HepG2 (cell line): ENCODE measurements around the gene OST4. TPM values are rescaled to one million over a fixed set of nuclear protein-coding genes. Genes with fewer than 3 reads are reported as not detected.

Source experiments
- ATAC-seq: fragments of 200-7000 bp; cut with Tn5 transposase; 3 replicates; pipeline ENCODE4 v1.9.1; 2020; ENCODE audit warnings: mild to moderate bottlenecking, moderate library complexity
- BruUV-seq: library from RNA; stranded (reverse); fragments of 400-500 nt; replicated peaks from 2 replicates; lab custom pipeline; 2021; lab: Mats Ljungman, UMichigan
- CTCF ChIA-PET: fragments of 300-600 bp; formaldehyde crosslinking; extraction: SDS; loops from one replicate; lab custom pipeline; 2021; ENCODE audit warnings: low total read pairs, inconsistent platforms, low intra/inter-chr PET ratio; lab: Yijun Ruan, JAX
- POLR2A ChIA-PET: fragments of 350-600 bp; sonication (Branson Sonifier 250); formaldehyde crosslinking; loops from one replicate; lab custom pipeline; 2020; ENCODE audit warnings: antibody characterized with exemption, inconsistent platforms; lab: Yijun Ruan, JAX
- DNase-seq: peaks from one replicate; pipeline ENCODE4 v3.0.0-alpha.2; 2015; ENCODE audit warnings: low spot score
- FAIRE-seq: peaks from 3 replicates; lab custom pipeline; 2011; peaks lifted over from hg19 to GRCh38; lab: Jason Lieb, UNC
- H2AFZ ChIP-seq: one replicate; pipeline ENCODE4 v1.6.1; 2011; ENCODE audit warnings: low read length, inconsistent platforms
- H3K27ac ChIP-seq: fragments of 300-600 bp; 3 replicates; pipeline ENCODE4 v1.8.0; 2011; ENCODE audit warnings: mixed run types, mild to moderate bottlenecking, mixed read lengths, low read length, inconsistent platforms; ENCODE audit not compliant: insufficient read depth; ENCODE audit errors: extremely low read length
- H3K27me3 ChIP-seq, 2 experiments: fragments of 200-600 bp in 1 of 2; 2 replicates in 1 of 2; 3 replicates in 1 of 2; pipeline versions ENCODE4 v1.6.0 to v1.8.0; 2011; ENCODE audit warnings: low read length in 2 of 2, mild to moderate bottlenecking in 2 of 2, moderate library complexity in 2 of 2, inconsistent platforms in 1 of 2; ENCODE audit not compliant: insufficient read depth in 2 of 2, control insufficient read depth in 1 of 2
- H3K36me3 ChIP-seq, 2 experiments: fragments of 200-600 bp in 1 of 2; replicated peaks in 1 of 2; 2 replicates in 1 of 2; 3 replicates in 1 of 2; pipeline versions ENCODE4 v1.5.1 to v1.8.0; 2011; ENCODE audit warnings: low read length in 2 of 2, inconsistent platforms in 1 of 2; ENCODE audit not compliant: insufficient read depth in 2 of 2, control insufficient read depth in 1 of 2
- H3K4me1 ChIP-seq: 2 replicates; pipeline ENCODE4 v1.5.1; 2012; ENCODE audit warnings: low read length, inconsistent platforms; ENCODE audit not compliant: insufficient read depth
- H3K4me2 ChIP-seq: 2 replicates; pipeline ENCODE4 v1.6.0; 2011; ENCODE audit warnings: low read depth, low read length, inconsistent platforms
- H3K4me3 ChIP-seq, 3 experiments: fragments of 200-600 bp in 1 of 3; sonication (generic), shearing (Covaris generic) in 1 of 3; replicated peaks in 1 of 3; 2 replicates each; pipeline ENCODE4 v1.5.1; 2011 to 2016; ENCODE audit warnings: low read length in 3 of 3, inconsistent platforms in 2 of 3, low read depth in 2 of 3, mild to moderate bottlenecking in 2 of 3, control low read depth in 1 of 3, mixed read lengths in 1 of 3; ENCODE audit not compliant: insufficient read depth in 1 of 3
- H3K79me2 ChIP-seq: one replicate; pipeline ENCODE4 v1.6.1; 2011; ENCODE audit warnings: low read length, inconsistent platforms; ENCODE audit not compliant: insufficient read depth
- H3K9ac ChIP-seq: 2 replicates; pipeline ENCODE4 v1.6.0; 2011; ENCODE audit warnings: mild to moderate bottlenecking, low read depth, low read length, inconsistent platforms; ENCODE audit not compliant: insufficient read depth
- H3K9me3 ChIP-seq: 2 replicates; pipeline ENCODE4 v1.5.1; 2012; ENCODE audit warnings: mild to moderate bottlenecking, low read length
- H4K20me1 ChIP-seq: 2 replicates; pipeline ENCODE4 v1.6.0; 2011; ENCODE audit warnings: inconsistent platforms, mild to moderate bottlenecking, low read length, moderate library complexity; ENCODE audit not compliant: insufficient read depth
- ATF4 ChIP-seq, 2 experiments: fragments of 450-650 bp in 1 of 2; sonication (generic) in 1 of 2; formaldehyde crosslinking; IDR thresholded peaks; 2 replicates each; pipeline versions ENCODE4 v1.5.0 to v1.8.0; 2020 to 2022; ENCODE audit warnings: mild to moderate bottlenecking in 1 of 2, missing genetic modification reagents in 1 of 2
- KDM4B ChIP-seq: sonication (generic); formaldehyde crosslinking; IDR thresholded peaks from 2 replicates; pipeline ENCODE4 v1.4.0; 2020; ENCODE audit warnings: missing genetic modification reagents
- ZFP41 ChIP-seq: sonication (generic); formaldehyde crosslinking; IDR thresholded peaks from 2 replicates; pipeline ENCODE4 v1.4.0; 2020; ENCODE audit warnings: mild to moderate bottlenecking, missing genetic modification reagents, borderline replicate concordance
- ZNF264 ChIP-seq: sonication (generic); formaldehyde crosslinking; IDR thresholded peaks from 2 replicates; pipeline ENCODE4 v1.4.0; 2020; ENCODE audit warnings: missing genetic modification reagents
- ZNF670 ChIP-seq: sonication (generic); formaldehyde crosslinking; IDR thresholded peaks from 2 replicates; pipeline ENCODE4 v1.8.0; 2022; ENCODE audit warnings: mild to moderate bottlenecking, missing genetic modification reagents, borderline replicate concordance
- WGBS: methylation state at CpG from one replicate; pipeline ENCODE4 v1.1.6; 2017; ENCODE audit warnings: low lambda C conversion rate; 5-methylcytosine and 5-hydroxymethylcytosine counted together
- in situ Hi-C: cut with HindIII; loops from 2 replicates; pipeline ENCODE4 v1.10.0; 2017; ENCODE audit warnings: low pct_unique_long_range_greater_than_20kb; ENCODE audit not compliant: extremely low pct_ligation_motif_present
- intact Hi-C: fragments of 100-400 bp; cut with micrococcal nuclease; formaldehyde crosslinking; loops from one replicate; pipeline ENCODE4 v1.10.0; 2022; ENCODE audit not compliant: unreplicated experiment
- polyA plus RNA-seq, 8 experiments: library from polyadenylated mRNA; depleted of rRNA in 3 of 8; stranded (reverse) in 7 of 8; unstranded in 1 of 8; fragments of >200 nt; fragmentation: Illumina TruSeq in 4 of 8; extraction: Trizol in 4 of 8; gene quantifications; 2 replicates each; pipeline versions ENCODE4 v1.2.1 to v1.2.3, GENCODE V29; 2011 to 2016; ENCODE audit warnings: low read depth in 4 of 8, missing spikeins in 1 of 8, mixed read lengths in 1 of 8; ENCODE audit not compliant: insufficient read depth in 1 of 8
- total RNA-seq, 5 experiments: library from RNA; depleted of rRNA; stranded (reverse); fragments of >200 nt; fragmentation: Illumina TruSeq; extraction: Trizol; gene quantifications; 2 replicates each; pipeline ENCODE4 v1.2.3, GENCODE V29; 2016; ENCODE audit warnings: low read depth in 1 of 5
- TF ChIP-seq, protein P1 (sequence below), 2 experiments: sonication (generic) in 1 of 2; formaldehyde crosslinking in 1 of 2; IDR thresholded peaks; 2 replicates each; pipeline versions ENCODE4 v1.4.0 to v1.6.1; 2018 to 2020; ENCODE audit warnings: missing genetic modification reagents in 2 of 2, borderline replicate concordance in 1 of 2, low read depth in 1 of 2, mild to moderate bottlenecking in 1 of 2, missing biosample characterization in 1 of 2

OST4 gene
- total and polyA plus RNA-seq, 2 of the 13 experiments (the other 11 are each of a cell fraction or from before 2014, with no cell fraction given): 498 to 584 TPM

DNA sequence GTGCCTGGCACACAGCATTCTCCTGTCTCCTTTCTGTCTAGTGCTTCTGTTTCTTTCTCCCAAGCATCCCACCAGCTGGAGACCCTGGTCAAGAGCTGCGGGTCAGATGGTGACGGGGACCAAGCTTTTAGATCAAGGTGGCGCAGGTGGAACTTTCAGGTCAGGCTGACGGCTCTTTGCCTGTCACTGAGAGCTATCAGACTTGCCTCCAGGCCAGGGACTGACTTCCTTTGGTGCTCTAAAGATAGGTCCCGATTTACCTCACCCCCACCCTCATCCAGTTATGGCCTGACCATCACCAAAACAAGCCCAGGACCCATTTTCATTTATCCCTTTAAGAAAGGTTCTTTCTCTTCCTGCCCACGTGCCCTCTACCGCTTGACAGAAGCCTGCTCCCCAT, 5.8 kb upstream of the OST4 start:
- BruUV-seq: no TSS peak
- no peak overlapping the region for H3K9ac ChIP-seq
- ChIA-PET CTCF (no interaction called here), POLR2A (interaction anchor here (0.9 to 1.5 kb wide), 3 partner anchors 10 to 42 kb away, joined by 3 to 5 read pairs (median 3); no protein-coding TSS in a partner anchor)
- H3K9me3 ChIP-seq: no peaks in the 10 kb centered on the region
- no peaks in the 10 kb centered on the region for H3K79me2 ChIP-seq
- in situ Hi-C loops: no loop called here
- H3K4me2 ChIP-seq: no peak overlapping the region
- no peak overlapping the region for H2AFZ ChIP-seq
- WGBS: 67% methylated on average over 7 of the region's 7 CpGs
- ATAC-seq (no peak), DNase-seq (no peak), FAIRE-seq (no peak)
- no peaks in the 10 kb centered on the region for H4K20me1 ChIP-seq
- H3K36me3 ChIP-seq: no peaks in the 10 kb centered on the region
- H3K4me1 ChIP-seq: peaks cover 94% of the 10 kb centered on the region
- H3K4me3 ChIP-seq: no peak overlapping the region
- peaks cover 0 to 16% of the 10 kb centered on the region in 2 experiments; a peak in 2 of 5 replicates for H3K27me3 ChIP-seq
- TF ChIP-seq, protein P1, sequence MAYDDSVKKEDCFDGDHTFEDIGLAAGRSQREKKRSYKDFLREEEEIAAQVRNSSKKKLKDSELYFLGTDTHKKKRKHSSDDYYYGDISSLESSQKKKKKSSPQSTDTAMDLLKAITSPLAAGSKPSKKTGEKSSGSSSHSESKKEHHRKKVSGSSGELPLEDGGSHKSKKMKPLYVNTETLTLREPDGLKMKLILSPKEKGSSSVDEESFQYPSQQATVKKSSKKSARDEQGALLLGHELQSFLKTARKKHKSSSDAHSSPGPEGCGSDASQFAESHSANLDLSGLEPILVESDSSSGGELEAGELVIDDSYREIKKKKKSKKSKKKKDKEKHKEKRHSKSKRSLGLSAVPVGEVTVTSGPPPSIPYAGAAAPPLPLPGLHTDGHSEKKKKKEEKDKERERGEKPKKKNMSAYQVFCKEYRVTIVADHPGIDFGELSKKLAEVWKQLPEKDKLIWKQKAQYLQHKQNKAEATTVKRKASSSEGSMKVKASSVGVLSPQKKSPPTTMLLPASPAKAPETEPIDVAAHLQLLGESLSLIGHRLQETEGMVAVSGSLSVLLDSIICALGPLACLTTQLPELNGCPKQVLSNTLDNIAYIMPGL (CRISPR knock-in tag; IDR thresholded peaks at IDR 0.05; ENCODE audit: borderline replicate concordance in 1 of 2, low read depth in 1 of 2): no peak
- TF ChIP-seq KDM4B (CRISPR knock-in tag) (no peak), ZNF264 (CRISPR knock-in tag) (no peak), ZFP41 (CRISPR knock-in tag) (0 out of 2 replicates have a peak, but pooled peaks have one; percentile 14)
- intact Hi-C loops: no loop called here
- H3K27ac ChIP-seq: no peak overlapping the region

DNA sequence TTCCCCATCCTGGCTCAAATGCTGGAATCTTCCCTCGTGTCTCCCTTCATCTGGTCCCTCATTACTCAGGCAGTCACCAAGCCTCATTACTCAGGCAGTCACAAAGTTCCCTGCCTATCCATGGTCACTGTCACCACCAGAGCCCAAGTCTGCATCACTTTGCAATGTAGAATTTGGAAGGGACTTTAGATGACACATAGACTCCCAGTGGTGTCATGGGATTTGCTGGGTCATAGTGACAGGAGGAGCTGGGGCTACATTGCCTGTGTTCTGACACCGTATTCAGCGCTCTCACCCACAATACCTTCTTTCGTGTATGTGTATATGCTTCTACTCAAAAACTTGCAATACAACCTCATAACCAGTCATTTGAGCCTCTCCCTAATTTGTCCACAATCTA, 4.9 kb upstream of the OST4 start:
- Histone ChIP-seq H3K36me3 (no peaks in the 10 kb centered on the region), H3K4me2 (peak overlapping the region; percentile 49; the same call in 1 of the 2 replicates), H3K27ac (no peak overlapping the region), H3K79me2 (peaks cover 1% of the 10 kb centered on the region), H3K4me1 (peaks cover 87% of the 10 kb centered on the region), H3K9ac (no peak overlapping the region), H3K4me3 (no peak overlapping the region), H4K20me1 (no peaks in the 10 kb centered on the region), H3K27me3 (peaks cover 0 to 16% of the 10 kb centered on the region in 2 experiments; a peak in 2 of 5 replicates), H2AFZ (peak overlapping the region; percentile 4), H3K9me3 (no peaks in the 10 kb centered on the region)
- intact Hi-C loops (no loop called here), in situ Hi-C loops (no loop called here)
- ATAC-seq: no peak
- FAIRE-seq: peak; percentile 15
- no TSS peak for BruUV-seq
- ChIA-PET CTCF (no interaction called here), POLR2A (interaction anchor here (0.9 to 1.5 kb wide), 4 partner anchors 11 to 41 kb away, joined by 3 to 5 read pairs (median 3); no protein-coding TSS in a partner anchor)
- WGBS: 39% methylated on average over 4 of the region's 4 CpGs
- no peak for DNase-seq
- no peak for TF ChIP-seq ZNF670 (CRISPR knock-in tag)
- TF ChIP-seq ATF4 (CRISPR knock-in tag; IDR thresholded peaks at IDR 0.05): 0 out of 4 replicates have a peak, but pooled peaks of 1 of the 2 experiments have one; percentile 16
